Caco-2 (cell line): Measurements from ENCODE around the gene NPAS3. TPM values are rescaled to one million over a fixed set of nuclear protein-coding genes. Genes with fewer than 3 reads are reported as not detected.

Experiments
- BruUV-seq: library from RNA; stranded (reverse); fragments of 400-500 nt; replicated peaks from 2 replicates; lab custom pipeline; 2021; lab: Mats Ljungman, UMichigan
- CTCF ChIA-PET: fragments of 300-600 bp; sonication (Branson Sonifier 250); formaldehyde crosslinking; loops from one replicate; lab custom pipeline; 2022; ENCODE audit warnings: antibody characterized with exemption; lab: Charles Lee
- POLR2A ChIA-PET: fragments of 300-600 bp; sonication (Branson Sonifier 250); formaldehyde crosslinking; loops from one replicate; lab custom pipeline; 2022; ENCODE audit warnings: antibody characterized with exemption; lab: Charles Lee
- DNase-seq, 2 experiments: peaks; one replicate each; pipeline versions ENCODE4 v3.0.0 to v3.0.0-alpha.2; 2020 to 2022
- H3K27me3 ChIP-seq: replicated peaks from 2 replicates; pipeline ENCODE4 v1.6.0; 2011; ENCODE audit warnings: low read length; ENCODE audit not compliant: control insufficient read depth, insufficient read depth
- H3K36me3 ChIP-seq: 2 replicates; pipeline ENCODE4 v1.5.1; 2011; ENCODE audit warnings: low read length; ENCODE audit not compliant: control insufficient read depth, insufficient read depth
- H3K4me1 ChIP-seq: fragments of 250-450 bp; sonication (Bioruptor Pico); 2 replicates; pipeline ENCODE4 v1.5.1; 2020; ENCODE audit warnings: mild to moderate bottlenecking
- H3K4me3 ChIP-seq: 2 replicates; pipeline ENCODE4 v1.5.1; 2011; ENCODE audit warnings: low read depth, mild to moderate bottlenecking, control low read depth, low read length
- H3K9me3 ChIP-seq: fragments of 250-450 bp; sonication (Bioruptor Pico); 2 replicates; pipeline ENCODE4 v1.5.1; 2020; ENCODE audit warnings: mild to moderate bottlenecking, moderate library complexity
- H3K27ac Mint-ChIP-seq: one replicate; pipeline ENCODE4 v1.8.0; 2022; ENCODE audit warnings: mixed read lengths; ENCODE audit not compliant: unreplicated experiment
- H3K27me3 Mint-ChIP-seq: one replicate; pipeline ENCODE4 v1.8.0; 2022; ENCODE audit warnings: mixed read lengths; ENCODE audit not compliant: insufficient read depth, unreplicated experiment
- H3K36me3 Mint-ChIP-seq: one replicate; pipeline ENCODE4 v1.8.0; 2022; ENCODE audit warnings: mild to moderate bottlenecking, mixed read lengths; ENCODE audit not compliant: insufficient read depth, unreplicated experiment
- H3K4me1 Mint-ChIP-seq: one replicate; pipeline ENCODE4 v1.8.0; 2022; ENCODE audit warnings: low read depth, mixed read lengths; ENCODE audit not compliant: unreplicated experiment
- H3K4me3 Mint-ChIP-seq: one replicate; pipeline ENCODE4 v1.8.0; 2022; ENCODE audit warnings: mild to moderate bottlenecking, moderate library complexity, mixed read lengths; ENCODE audit not compliant: unreplicated experiment
- H3K9me3 Mint-ChIP-seq: one replicate; pipeline ENCODE4 v1.8.0; 2022; ENCODE audit warnings: mixed read lengths; ENCODE audit not compliant: unreplicated experiment
- intact Hi-C: fragments of 100-400 bp; cut with micrococcal nuclease; formaldehyde crosslinking; loops from one replicate; pipeline ENCODE4 v1.10.0; 2022; ENCODE audit not compliant: unreplicated experiment
- total RNA-seq: library from RNA; stranded (reverse); gene quantifications from 2 replicates; pipeline ENCODE4 v1.2.3, GENCODE V29; 2022
- TF ChIP-seq, protein P1 (sequence below), 2 experiments: fragments of 200-600 bp in 1 of 2; IDR thresholded peaks; 1 replicate in 1 of 2; 2 replicates in 1 of 2; pipeline versions ENCODE4 v1.5.1 to v1.8.0; 2011 to 2022; ENCODE audit warnings: antibody characterized with exemption in 1 of 2, control low read depth in 1 of 2, inconsistent platforms in 1 of 2, low read depth in 1 of 2, low read length in 1 of 2, mild to moderate bottlenecking in 1 of 2, moderate library complexity in 1 of 2; ENCODE audit not compliant: insufficient read depth in 1 of 2, severe bottlenecking in 1 of 2, unreplicated experiment in 1 of 2

NPAS3 gene
- total RNA-seq, 1 experiment from 2014 or later: not detected

DNA sequence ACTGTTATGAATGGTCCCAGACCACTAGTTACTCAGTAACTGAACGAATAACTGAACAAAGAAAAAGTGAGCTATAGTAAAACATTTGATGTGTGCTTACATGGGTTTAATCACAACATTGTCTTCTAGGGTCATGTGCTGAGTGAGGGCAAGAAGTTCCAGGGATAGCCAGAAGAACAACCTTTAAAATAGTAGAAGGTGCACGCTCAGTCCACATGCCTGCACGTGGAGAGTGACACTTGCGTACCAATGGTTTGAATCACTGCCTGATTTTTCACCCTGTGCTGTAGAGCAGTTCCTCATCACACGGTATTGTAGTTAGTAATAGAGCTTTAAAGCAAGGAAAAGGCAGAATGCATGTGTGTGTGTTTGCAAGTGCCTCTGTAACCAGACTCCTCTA is 788.0 kb downstream of the NPAS3 start:
- no peak for DNase-seq
- Mint-ChIP-seq H3K4me3 (no peak overlapping the region), H3K27me3 (peaks cover 14% of the 10 kb centered on the region), H3K36me3 (no peaks in the 10 kb centered on the region), H3K27ac (no peak overlapping the region), H3K9me3 (no peaks in the 10 kb centered on the region), H3K4me1 (no peaks in the 10 kb centered on the region)
- TF ChIP-seq, protein P1, sequence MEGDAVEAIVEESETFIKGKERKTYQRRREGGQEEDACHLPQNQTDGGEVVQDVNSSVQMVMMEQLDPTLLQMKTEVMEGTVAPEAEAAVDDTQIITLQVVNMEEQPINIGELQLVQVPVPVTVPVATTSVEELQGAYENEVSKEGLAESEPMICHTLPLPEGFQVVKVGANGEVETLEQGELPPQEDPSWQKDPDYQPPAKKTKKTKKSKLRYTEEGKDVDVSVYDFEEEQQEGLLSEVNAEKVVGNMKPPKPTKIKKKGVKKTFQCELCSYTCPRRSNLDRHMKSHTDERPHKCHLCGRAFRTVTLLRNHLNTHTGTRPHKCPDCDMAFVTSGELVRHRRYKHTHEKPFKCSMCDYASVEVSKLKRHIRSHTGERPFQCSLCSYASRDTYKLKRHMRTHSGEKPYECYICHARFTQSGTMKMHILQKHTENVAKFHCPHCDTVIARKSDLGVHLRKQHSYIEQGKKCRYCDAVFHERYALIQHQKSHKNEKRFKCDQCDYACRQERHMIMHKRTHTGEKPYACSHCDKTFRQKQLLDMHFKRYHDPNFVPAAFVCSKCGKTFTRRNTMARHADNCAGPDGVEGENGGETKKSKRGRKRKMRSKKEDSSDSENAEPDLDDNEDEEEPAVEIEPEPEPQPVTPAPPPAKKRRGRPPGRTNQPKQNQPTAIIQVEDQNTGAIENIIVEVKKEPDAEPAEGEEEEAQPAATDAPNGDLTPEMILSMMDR (IDR thresholded peaks at IDR 0.05; ENCODE audit: insufficient read depth in 1 of 2, low read depth in 1 of 2, low read length in 1 of 2, severe bottlenecking in 1 of 2, unreplicated experiment in 1 of 2): no peak
- intact Hi-C loops: no loop called here
- Histone ChIP-seq H3K9me3 (no peaks in the 10 kb centered on the region), H3K4me1 (no peaks in the 10 kb centered on the region), H3K36me3 (no peaks in the 10 kb centered on the region), H3K27me3 (no peaks in the 10 kb centered on the region), H3K4me3 (no peak overlapping the region)
- BruUV-seq: no TSS peak
- CTCF ChIA-PET: no interaction called here
- POLR2A ChIA-PET: no interaction called here

GRCh38 chr14:33727606-33728005 is 788.9 kb downstream of the NPAS3 start:
- no peak overlapping the region for H3K27ac Mint-ChIP-seq
- H3K9me3 Mint-ChIP-seq: no peaks in the 10 kb centered on the region
- Histone ChIP-seq H3K36me3 (no peaks in the 10 kb centered on the region), H3K27me3 (no peaks in the 10 kb centered on the region), H3K4me3 (no peak overlapping the region), H3K9me3 (no peaks in the 10 kb centered on the region), H3K4me1 (no peaks in the 10 kb centered on the region)
- CTCF ChIA-PET: no interaction called here
- BruUV-seq: no TSS peak
- H3K36me3 Mint-ChIP-seq: no peaks in the 10 kb centered on the region
- no peak overlapping the region for H3K4me3 Mint-ChIP-seq
- intact Hi-C loops: no loop called here
- TF ChIP-seq, protein P1 (IDR thresholded peaks at IDR 0.05; ENCODE audit: insufficient read depth in 1 of 2, low read depth in 1 of 2, low read length in 1 of 2, severe bottlenecking in 1 of 2, unreplicated experiment in 1 of 2): no peak
- DNase-seq: no peak
- POLR2A ChIA-PET: no interaction called here
- no peaks in the 10 kb centered on the region for H3K4me1 Mint-ChIP-seq
- H3K27me3 Mint-ChIP-seq: peaks cover 16% of the 10 kb centered on the region

DNA sequence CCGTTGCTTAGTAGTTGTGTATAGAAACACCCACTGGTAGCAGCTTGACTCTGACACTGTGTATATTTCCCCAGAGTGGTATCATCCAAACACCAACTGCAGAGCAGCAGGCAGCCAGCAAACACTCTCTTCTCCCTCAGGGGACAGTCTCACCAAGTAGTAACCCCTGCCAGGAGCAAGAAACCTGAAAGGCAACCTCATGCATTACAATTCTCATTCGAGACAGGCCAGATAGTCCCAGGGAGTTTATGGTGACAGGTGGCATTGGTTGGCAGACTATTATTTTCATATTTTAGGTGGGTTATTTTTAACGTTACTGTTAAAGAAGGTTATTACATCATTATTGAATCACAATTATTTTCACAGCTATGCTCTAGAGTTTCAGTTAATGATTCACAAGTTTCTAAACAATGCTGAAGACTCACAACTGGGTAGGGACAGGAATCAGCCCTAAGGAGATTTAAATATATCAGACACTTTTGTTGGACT is 789.4 kb downstream of the NPAS3 start:
- CTCF ChIA-PET: no interaction called here
- TF ChIP-seq, protein P1 (IDR thresholded peaks at IDR 0.05; ENCODE audit: insufficient read depth in 1 of 2, low read depth in 1 of 2, low read length in 1 of 2, severe bottlenecking in 1 of 2, unreplicated experiment in 1 of 2): no peak
- Histone ChIP-seq H3K4me1 (no peaks in the 10 kb centered on the region), H3K9me3 (no peaks in the 10 kb centered on the region), H3K4me3 (no peak overlapping the region), H3K36me3 (no peaks in the 10 kb centered on the region), H3K27me3 (no peaks in the 10 kb centered on the region)
- Mint-ChIP-seq H3K27ac (no peak overlapping the region), H3K4me3 (no peak overlapping the region), H3K36me3 (no peaks in the 10 kb centered on the region), H3K27me3 (peaks cover 14% of the 10 kb centered on the region), H3K4me1 (no peaks in the 10 kb centered on the region), H3K9me3 (no peaks in the 10 kb centered on the region)
- DNase-seq: no peak
- POLR2A ChIA-PET: no interaction called here
- intact Hi-C loops: no loop called here
- no TSS peak for BruUV-seq
